GM19324 (cell line): ENCODE results near the gene ST8SIA5.
"Not testable (repeated sequence)": the region's sequence is repeated elsewhere in the genome, so short reads cannot be mapped to it uniquely, and the experiment has no call there.

Experiments used
- ATAC-seq: cut with Tn5 transposase; IDR thresholded peaks from one replicate; pipeline ENCODE4 v1.9.1; 2021; ENCODE audit warnings: mild to moderate bottlenecking, moderate library complexity; ENCODE audit not compliant: unreplicated experiment, low FRiP score

The ST8SIA5 gene, protein sequence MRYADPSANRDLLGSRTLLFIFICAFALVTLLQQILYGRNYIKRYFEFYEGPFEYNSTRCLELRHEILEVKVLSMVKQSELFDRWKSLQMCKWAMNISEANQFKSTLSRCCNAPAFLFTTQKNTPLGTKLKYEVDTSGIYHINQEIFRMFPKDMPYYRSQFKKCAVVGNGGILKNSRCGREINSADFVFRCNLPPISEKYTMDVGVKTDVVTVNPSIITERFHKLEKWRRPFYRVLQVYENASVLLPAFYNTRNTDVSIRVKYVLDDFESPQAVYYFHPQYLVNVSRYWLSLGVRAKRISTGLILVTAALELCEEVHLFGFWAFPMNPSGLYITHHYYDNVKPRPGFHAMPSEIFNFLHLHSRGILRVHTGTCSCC

DNA sequence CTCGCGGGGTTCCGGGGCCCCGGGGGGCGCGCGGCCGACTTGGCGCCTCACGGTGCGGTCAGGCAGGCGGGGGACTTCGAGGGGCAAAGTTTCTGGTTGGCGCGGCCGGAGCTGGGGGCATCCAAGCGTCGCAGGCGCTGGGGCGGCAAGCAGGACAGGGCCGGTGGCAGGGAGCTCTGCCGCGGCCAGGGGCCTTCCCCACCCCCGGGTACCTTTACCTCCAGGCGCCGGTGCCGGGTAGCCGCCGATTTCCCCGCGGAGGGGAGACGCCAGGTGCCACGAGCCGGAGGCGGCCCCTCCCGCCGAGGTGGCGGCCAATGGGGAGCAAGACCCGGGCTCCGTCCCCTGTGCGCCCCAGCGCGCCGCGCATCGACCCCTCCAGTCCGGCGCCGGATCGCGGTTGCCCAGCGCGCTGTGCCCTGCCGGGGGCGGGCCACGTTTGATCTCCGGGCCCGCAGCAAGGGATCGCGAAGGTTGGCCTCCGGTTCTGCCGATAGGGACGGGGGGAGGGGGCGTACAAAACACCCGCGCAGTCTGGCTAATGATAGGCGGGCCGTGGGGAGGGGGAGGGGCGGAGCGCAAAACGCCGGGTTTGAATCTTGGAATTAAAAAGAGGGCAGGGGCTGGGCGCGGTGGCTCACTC is at the start of gene ST8SIA5:
TSS of gene ST8SIA5 (minus strand) at position 495 of the 643 bp plus-strand sequence. CDS start 545 bp downstream, outside the sequence.
- ATAC-seq = no peak

GRCh38 chr18:46795945-46796344 is 39.1 kb upstream of the ST8SIA5 start:
- ATAC-seq = not testable (repeated sequence)

GRCh38 chr18:46794607-46795006 is 37.8 kb upstream of the ST8SIA5 start:
- ATAC-seq = no peak

DNA sequence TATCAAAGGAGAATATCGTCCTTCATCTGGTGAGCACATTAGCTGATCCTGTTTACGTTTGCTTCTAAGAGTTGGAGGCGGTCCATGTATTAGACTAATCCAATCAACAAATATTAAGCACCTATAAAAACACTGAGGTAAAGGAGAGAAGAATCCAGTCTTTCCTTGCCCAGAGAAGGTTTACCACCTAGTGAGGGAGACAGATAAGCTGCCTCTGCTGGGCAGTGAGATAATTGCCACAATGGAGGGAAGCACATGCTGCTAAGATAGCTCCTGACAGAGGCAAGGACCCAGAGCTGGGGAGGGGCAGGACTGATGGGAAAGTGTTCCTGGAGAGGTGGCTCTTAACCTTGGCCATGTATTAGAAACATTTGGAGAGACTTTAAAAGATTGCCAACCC is 36.7 kb upstream of the ST8SIA5 start:
- ATAC-seq = no peak

DNA sequence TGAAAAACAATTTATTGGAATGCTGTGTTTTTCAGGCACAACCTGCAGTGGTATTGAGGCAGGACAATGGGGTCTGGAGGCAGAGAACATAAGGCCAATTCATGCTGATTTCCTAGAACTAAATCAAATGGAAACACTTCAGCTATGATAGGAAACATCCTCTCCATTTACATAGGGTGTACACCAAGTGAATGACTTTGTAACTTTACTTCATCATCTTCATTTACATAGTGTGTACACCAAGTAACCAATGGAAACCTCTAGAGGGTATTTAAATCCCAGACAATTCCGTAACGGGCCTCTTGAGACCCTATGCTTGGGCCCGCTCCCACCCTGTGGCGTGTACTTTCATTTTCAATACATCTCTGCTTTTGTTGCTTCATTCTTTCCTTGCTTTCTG is 32.2 kb upstream of the ST8SIA5 start:
- ATAC-seq = no peak

DNA sequence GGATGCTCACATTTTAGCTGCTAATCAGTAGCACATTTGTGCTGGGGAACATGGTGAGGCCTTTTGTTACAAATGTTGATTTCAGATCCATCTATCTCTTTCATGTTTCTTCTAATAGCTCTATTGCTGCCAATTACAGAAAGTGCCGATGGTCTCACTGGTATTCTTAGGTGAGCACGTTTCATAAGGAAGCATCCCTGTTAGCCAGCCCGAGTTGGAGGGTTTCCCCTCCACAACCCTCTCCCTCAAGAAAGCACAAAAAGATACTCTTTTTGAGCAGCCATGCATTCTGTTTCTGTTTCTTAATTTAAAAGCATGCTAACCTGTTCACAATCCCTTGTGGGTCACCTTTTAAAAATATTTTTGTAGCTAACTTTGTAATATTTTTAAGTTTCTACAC is 30.8 kb upstream of the ST8SIA5 start:
- no peak for ATAC-seq

DNA sequence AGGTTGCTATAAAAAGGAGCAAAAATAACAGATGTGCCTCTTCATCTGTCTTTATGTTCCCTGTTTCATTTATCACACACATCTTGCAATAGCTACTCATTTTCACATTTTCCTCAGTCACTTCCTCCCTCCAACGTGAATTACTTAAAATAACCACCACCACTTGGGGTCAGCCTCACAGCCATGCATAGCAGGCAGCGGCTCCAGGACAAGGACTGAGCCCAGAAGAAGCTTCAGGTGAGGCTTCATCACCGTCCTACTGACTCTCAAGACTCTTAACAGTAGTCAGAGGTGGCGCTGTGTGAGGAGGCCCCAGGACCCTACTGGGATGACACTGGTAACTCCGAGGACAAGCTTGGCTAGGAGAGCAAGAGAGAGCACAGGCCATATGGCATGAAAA is 15.5 kb upstream of the ST8SIA5 start:
- no peak for ATAC-seq

DNA sequence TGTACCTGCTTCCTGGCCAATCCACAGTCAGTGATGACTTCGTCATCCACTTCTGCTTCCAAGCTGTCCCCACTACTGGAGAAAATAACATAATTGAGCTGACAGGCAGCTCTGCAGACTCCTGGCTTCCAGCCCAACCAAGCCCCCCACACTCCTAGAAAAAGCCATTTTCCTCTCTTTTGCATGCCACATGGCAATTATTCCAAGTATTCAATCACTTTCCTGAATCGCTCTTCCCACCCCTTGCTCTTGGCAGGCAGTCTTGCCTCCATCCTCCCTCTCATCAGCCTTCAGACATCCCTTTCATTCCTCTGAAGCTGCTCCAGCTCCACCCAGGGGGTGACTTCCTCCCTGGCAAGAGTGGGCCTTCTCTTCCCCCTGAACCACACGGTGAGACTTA is 14.3 kb upstream of the ST8SIA5 start:
- ATAC-seq = no peak

DNA sequence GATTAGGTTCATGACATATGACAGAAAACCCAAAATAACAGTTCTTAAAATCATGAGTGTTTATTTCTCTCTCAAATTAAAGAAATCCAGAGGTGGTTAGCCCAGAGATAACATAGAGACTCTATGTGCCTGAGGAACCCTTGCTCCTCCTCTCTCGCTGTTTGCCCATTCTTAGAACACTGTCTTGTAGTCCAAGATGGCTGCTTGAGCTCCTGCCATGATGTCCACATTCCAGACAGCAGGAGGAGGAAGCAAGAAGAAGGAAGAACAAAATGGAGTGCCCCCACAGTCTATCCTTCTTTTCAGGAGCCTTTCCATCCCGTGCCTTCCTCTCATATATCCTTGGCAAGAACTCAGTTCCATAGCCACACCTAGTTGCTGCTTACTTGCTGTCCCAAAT is 13.9 kb upstream of the ST8SIA5 start:
- no peak for ATAC-seq

GRCh38 chr18:46768166-46768921 is 11.5 kb upstream of the ST8SIA5 start:
- no peak for ATAC-seq

GRCh38 chr18:46767217-46767616 is 10.4 kb upstream of the ST8SIA5 start:
- no peak for ATAC-seq

DNA sequence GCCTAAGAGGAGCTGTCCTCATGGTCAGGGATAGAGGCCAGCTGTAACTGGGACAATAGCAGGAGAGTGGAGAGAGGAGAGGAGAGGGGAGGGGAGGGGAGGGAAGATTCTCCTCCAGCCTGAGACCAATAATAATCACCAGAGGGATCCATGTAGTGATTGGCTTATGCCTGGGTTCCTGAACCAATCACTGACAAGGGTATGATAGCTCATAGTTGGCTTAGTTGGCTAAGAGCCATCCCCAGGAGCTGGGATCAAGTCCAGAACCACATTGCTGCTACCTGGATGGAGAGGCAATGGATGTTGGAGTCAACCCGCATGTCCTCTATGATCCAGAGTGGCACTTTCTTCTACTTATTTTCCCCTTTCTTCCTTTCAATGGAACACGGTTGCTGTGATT is 7.7 kb upstream of the ST8SIA5 start:
- no peak for ATAC-seq

- no peak for ATAC-seq
Observed at GRCh38 chr18:46761059-46761769, 4.4 kb upstream of the ST8SIA5 start.

DNA sequence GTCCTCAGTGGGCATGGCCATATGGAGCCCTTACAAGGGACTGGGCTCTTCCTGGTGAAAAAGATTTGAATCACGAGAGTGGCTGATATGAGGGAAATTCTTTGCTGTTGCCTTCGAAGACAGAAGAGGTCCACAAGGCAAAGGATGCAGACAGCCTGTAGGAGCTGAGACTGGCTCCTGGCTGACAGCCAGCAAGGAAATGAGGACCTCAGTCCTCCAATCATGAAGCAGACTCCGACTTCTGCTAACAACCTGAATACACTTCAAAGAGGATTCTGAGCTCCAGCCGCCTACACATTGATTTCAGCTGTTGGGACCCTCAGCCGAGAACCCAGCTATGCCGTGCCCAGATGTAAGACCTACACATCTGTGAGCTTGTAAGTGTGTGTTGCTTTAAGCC is 3.0 kb upstream of the ST8SIA5 start:
- no peak for ATAC-seq

DNA sequence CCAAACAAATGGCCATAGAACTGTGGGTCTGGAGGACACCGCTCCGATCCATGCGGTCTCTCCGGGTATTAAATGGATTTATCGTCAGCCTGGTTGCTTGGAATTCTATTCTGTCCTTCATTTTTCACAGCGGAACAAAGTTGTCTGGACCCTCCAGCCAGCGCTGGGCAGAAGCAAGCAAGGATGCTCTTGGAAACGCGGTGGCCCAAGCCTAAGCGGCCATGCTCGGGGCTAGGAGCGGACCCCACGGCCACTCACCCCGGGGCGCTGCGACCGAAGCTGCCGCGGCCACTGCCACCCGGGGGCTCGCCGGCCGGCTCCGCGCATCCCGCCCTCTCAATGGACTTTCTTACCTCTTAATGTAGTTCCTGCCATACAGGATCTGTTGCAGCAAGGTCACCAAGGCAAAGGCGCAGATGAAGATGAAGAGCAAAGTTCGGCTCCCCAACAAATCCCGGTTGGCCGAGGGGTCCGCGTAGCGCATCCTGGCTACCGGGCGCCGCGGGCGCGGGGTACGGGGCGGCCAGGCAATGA is 761 bp downstream of the ST8SIA5 start:
- no peak for ATAC-seq

DNA sequence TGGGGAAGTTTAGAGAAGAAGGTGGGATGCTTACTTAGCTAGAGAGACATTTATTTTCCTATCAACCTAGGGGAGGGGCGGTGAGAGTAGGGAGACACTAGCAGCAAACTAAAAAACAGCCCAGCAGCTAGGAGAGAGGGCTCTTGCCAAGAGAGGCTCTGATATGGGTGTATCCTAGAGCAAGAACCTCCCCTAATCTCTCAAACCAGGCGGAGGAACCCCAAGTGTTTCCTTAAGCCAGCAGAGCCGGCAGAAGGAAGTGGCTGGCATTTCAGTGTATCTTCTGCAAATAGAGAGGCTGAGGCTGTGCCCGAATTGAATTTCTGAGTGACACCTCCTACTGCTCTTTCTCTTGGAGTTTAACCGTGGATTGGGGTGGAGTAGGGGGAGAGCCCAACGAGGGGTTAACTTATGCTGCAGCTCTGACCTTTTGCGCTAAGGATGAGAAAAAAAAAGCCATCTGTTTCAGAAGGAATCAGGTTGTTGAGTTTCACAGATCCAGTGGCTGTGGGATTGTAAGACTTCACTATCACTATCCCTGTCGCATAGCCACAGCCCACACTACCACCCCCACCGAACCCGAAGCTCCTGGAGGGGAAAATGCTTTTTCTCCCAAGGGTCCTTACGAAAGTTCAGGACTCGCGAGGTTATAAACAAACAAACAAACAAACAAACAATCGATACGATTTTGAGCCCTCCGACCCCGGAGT is 1.4 kb downstream of the ST8SIA5 start:
- ATAC-seq = no peak

DNA sequence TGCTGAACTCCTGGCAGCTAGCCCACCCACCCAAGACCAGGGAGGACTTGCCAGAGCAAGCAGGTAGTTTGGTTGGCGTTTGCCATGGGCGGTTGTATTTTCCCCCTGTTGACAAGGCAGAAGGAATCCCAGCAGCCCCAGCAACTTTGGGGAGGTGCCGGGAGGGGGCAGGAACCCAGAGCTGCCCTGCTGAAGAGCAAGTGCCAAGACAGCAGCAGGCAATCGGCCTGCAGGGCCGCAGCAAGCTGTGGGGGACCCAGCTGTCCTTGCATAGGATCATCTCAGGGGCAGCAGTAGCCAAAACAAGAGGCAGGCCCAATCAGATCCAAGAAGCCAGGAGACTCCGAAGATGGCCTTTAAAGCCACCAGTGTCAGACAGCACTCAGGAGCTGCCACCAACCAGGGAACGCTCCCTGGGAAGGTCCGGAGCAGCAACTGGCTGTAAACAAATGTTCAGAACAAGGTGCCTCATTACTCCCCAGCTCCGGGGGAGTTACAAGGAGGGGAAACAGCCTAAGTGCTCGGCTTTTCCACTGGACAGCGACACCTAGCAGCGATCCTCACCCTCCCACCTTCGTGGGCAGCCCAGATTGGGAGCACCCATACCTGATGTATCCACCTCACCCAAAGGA is 2.1 kb downstream of the ST8SIA5 start:
- no peak for ATAC-seq

DNA sequence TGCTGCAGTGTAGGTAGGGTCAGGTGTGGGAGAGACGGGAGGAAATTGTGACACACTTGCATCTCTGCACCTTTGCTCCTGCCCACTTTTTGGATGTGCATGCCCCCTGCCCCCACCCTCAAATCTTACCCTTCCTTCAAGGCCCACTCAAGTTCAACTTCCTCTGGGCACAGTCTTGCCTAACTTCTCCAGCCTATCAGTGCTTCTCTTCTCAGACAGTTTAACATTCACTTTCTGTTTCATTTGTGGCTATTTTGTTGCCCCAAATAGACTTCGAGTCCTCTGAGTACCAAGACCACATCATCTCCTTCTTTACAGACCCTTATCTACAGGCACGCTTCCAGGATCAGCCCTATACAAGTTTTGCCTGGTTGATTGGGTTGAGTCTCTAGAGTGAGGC is 2.7 kb downstream of the ST8SIA5 start:
- no peak for ATAC-seq

DNA sequence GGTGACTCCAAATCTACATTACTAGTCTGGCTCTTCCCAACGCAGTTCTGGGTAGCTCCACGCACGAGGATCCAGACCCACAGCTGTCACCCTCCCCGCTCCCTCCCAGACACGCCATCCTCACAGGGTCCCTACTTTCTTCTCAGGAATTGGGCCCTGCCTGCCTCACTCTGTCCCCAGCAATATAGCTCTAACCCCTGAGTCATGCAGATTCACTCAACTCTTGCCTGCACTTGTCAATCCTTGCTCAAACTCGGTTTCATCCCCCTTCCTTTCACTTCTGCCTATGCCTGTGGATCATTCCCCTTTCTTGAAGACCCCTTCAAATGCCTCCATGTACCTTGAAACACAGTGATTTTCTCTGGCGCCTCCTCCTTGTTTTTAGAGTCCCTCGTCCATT is 5.0 kb downstream of the ST8SIA5 start:
- ATAC-seq = no peak
